SK-N-MC (cell line): ENCODE measurements around the gene PRDM15.

Experiments used
- EZH2 ChIP-seq: fragments of 200-600 bp; sonication (generic); IDR thresholded peaks from one replicate; pipeline ENCODE4 v1.6.1; 2017; ENCODE audit warnings: antibody characterized with exemption
- POLR2AphosphoS5 ChIP-seq: IDR thresholded peaks from 2 replicates; pipeline ENCODE4 v1.6.1; 2012; ENCODE audit warnings: mild to moderate bottlenecking, low read depth, low read length, borderline replicate concordance

DNA sequence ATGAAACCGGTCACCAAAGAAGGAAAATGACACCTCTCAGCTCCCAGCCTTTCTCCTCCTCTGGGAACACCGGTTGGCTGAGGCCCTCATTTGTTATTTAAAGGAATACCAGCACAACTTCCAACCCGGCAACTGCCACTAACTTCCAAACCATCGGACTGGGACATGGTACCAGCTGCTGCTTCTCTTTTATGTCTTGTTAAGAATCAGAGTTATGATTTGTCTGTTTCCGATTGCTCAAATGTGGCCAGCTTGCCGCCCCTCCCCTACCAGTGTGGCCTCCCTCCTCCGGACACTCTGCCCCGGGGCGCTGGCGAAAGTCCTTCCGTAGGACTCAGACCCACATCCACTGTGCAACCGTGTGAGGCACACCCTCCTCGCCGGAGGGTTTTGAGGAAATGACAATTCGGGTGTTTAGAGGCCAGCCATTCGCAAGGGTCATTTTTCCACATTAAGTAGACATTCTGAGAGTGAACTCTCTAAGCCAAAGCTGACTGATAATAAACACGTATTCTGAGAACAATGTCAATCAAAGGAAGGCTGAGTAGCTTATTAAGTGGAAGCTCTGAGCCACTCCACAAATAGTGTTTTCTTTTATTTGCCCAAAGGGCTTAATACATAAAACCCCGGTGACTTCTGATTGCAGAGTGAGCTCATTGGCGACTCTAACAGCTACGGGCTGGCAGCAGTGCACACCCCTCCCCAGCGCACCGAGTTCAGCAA, 117.8 kb downstream of the PRDM15 start:
- TF ChIP-seq POLR2AphosphoS5, result no peak
- no peak for TF ChIP-seq EZH2
